GM18907 (cell line): Measurements from ENCODE around the gene KLK6.
"Not testable (repeated sequence)": the region's sequence is repeated elsewhere in the genome, so short reads cannot be mapped to it uniquely, and the experiment has no call there.

Experiments
- ATAC-seq: cut with Tn5 transposase; IDR thresholded peaks from one replicate; pipeline ENCODE4 v1.9.1; 2021; ENCODE audit warnings: mild to moderate bottlenecking, moderate library complexity; ENCODE audit not compliant: unreplicated experiment

Gene KLK6

GRCh38 chr19:50994129-50994528, 24.7 kb upstream of the KLK6 start:
- ATAC-seq, result no peak

DNA sequence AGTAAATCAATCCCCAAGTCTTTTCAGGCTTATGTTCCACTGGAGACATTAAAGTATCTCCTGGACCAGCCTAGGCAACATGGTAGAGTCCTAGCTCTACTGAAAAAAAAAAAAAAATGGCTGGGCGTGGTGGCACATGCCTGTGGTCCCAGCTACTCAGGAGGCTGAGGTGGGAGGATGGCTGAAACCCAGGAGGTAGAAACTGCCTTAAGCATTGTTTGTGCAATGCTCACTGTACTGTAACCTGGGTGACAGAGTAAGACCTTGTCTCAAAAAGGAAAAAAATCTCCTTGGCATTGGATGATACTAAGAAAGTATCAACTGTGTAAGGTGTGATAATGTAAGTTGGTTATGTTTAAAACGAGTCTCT, 23.3 kb upstream of the KLK6 start:
- no peak for ATAC-seq

DNA sequence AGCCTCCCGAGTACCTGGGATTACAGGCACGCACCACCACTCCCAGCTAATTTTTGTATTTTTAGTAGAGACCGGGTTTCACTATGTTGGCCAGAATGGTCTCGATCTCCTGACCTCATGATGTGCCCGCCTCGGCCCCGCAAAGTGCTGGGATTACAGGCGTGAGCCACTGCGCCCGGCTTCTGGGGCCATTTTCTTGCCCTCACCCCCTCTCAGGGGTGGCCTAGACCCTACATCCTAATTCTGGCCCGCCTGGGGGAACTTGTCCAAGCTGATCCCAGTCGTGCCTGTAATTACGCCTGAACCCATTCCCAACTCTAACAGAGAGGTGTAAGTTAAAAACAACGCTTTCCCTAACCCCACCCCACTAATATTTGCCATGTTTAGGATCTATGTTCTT, 15.0 kb upstream of the KLK6 start:
- not testable (repeated sequence) for ATAC-seq

DNA sequence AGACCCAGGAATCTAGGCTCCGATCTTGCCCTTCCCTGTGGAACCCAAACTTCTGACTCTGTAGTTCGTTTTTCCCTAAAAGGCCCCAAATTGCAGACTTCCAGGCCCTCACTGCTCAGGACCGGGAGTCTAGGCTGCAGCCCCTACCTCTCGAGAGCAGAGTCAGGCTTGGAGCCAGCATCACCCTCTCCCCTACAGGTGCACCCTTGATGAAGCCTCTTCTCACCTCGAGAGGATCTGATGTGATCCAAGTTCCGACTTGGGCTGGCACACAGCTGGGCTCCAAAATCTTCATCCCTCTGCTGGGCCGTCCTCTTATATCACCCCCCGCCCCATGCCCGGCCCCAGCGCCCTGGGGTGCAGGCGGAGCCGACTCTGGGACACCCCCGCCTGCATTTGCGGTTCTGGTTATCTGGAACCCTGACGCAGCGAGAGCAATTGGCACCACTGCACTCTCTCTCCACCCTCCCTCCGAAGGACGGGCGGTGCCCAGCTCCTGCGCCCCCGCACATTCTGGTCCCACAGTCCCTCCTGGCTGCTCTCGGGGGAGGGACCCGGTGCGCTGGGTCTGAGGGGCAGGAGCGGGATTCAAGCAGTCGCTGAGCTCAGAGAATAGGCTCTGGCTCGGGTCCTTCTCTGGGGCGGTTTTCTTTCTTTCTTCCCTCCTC, 14.4 kb upstream of the KLK6 start, which contains the start of gene KLK7:
KLK7 (minus strand) TSS at position 293 of the 668 bp plus-strand sequence. CDS start 1,518 bp downstream, outside the sequence.
- no peak for ATAC-seq

DNA sequence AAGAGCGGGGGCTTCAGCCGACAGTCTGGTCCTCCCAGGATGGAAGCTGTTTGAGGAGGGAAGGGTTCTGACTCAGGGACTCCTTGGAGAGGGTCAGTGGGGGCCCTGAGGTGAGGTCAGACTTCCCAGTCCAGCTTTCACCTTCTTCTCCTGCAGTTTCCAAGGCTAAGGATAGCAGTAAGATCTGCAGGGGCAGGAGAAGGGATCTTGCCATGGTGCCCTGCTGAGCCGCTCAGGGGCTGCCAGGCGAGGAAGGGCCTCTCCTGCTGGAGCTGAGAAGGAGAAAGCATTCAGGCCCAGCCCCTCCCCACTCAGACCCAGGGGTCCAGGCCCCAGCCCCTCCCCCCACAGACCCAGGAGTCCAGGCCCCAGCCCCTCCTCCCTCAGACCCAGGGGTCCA, 12.8 kb upstream of the KLK6 start:
- no peak for ATAC-seq

- no peak for ATAC-seq
Observed at GRCh38 chr19:50981587-50982146, 12.3 kb upstream of the KLK6 start.

- ATAC-seq, result no peak
Observed at GRCh38 chr19:50980208-50980607, 10.8 kb upstream of the KLK6 start.

- no peak for ATAC-seq
Observed at GRCh38 chr19:50979758-50980157, 10.4 kb upstream of the KLK6 start.

DNA sequence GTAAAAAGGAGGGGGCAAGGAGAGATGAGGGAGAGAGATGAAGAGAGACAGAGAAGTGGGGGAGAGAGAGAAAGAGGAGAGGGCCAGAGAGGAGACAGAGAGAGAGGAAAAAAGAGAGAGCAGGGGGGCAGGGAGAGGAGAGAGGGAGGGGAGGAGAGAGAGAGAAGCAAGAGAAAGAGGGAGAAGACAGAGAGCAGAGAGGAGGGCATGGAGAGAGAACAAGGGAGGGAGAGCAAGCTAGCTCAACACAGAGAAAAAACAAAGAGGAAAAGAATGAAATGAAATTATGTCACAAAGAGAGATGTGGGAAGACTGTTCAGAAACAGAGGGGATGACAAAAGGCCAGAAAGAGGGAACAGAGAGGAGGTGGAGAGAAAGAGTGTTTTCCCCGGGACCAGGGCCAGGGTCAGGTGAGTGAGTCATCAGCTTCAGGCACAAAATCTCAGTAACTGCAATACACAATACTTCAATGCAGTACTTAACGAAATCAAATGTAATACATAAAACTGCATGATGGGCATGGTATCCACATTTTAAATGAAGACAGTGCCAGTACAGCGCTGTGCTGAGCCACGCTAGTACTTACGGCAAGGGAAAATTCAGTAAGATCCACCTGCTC, 9.5 kb upstream of the KLK6 start:
- no peak for ATAC-seq

DNA sequence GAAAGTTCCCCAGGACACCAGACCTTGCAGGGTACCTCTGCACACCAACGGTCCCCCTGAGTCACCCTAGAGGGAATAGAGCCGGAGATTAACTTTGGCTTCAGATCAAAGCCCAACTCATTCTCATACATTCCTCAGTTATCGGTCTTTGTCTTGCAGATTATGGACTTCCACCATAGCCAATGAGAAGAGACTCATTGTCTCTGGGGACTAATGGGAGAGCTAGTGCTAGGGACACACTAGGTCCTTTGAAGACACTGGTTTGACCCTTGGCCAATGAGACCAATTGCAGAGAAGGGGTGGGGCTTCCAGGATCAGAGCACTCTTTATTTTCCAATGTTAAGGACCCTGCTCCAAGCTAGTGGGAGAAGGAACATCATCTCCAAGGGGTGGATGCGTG, 8.2 kb upstream of the KLK6 start:
- ATAC-seq, result no peak

- no peak for ATAC-seq
Observed at GRCh38 chr19:50975766-50976165, 6.4 kb upstream of the KLK6 start.

DNA sequence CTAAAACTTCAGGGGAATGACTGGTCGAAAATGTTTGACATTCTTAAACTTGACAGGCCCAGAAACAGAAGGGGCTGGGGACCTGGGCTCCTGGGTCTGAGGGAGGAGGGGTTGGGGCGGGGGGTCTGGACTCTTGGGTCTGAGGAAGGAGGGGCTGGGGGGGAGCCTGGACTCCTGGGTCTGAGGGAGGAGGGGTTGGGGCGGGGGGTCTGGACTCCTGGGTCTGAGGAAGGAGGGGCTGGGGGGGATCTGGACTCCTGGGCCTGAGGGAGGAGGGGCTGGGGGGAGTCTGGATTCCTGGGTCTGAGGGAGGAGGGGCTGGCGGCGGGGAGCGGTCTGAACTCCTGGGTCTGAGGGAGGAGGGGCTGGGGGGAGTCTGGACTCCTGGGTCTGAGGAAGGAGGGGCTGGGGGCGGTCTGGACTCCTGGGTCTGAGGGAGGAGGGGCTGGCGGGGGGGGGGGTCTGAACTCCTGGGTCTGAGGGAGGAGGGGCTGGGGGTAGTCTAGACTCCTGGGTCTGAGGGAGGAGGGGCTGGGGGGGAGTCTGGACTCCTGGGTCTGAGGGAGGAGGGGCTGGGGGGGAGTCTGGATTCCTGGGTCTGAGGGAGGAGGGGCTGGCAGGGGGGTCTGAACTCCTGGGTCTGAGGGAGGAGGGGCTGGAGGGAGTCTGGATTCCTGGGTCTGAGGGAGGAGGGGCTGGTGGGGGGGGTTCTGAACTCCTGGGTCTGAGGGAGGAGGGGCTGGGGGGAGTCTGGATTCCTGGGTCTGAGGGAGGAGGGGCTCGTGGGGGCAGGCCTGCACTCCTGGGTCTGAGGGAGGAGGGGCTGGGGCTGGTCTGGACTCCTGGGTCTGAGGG, 5.5 kb upstream of the KLK6 start:
- no peak for ATAC-seq

GRCh38 chr19:50972795-50973376, 3.5 kb upstream of the KLK6 start:
- ATAC-seq, result no peak

- not testable (repeated sequence) for ATAC-seq
Observed at GRCh38 chr19:50969810-50970209, 419 bp upstream of the KLK6 start.

GRCh38 chr19:50968716-50969412, 527 bp downstream of the KLK6 start:
- no peak for ATAC-seq

GRCh38 chr19:50967929-50968715, 1.3 kb downstream of the KLK6 start:
- no peak for ATAC-seq

DNA sequence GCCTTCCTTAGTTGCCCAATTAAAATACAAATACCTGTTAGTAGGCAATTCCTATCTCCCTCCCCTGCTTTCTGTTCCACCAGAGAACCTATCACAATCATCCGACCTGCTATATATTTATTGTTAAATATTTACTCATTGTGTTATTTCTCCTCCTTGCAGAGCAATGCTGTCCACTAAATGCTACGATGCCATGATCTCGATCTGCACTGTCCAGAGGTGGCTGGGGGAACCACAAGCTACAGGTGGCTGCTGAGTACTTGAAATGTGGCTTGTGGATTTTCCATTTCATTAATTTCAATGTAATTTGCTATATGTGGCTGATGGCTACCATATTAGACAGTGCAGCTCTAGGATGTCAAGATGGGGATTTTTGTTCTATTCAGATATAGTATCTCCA, 5.1 kb downstream of the KLK6 start:
- ATAC-seq, result no peak

GRCh38 chr19:50963381-50963780, 6.0 kb downstream of the KLK6 start:
- no peak for ATAC-seq

GRCh38 chr19:50962245-50962644, 7.1 kb downstream of the KLK6 start:
- no peak for ATAC-seq
